HEK293 (cell line): ENCODE results near the gene HAAO.
A peak's percentile ranks its signal among the peaks of the same experiment; 100 is the strongest.

ENCODE experiments used
- CTCF ChIA-PET: fragments of 350-600 bp; formaldehyde crosslinking; extraction: SDS; loops from one replicate; lab custom pipeline; 2021; ENCODE audit warnings: antibody characterized with exemption; lab: Yijun Ruan, JAX
- POLR2A ChIA-PET: fragments of 300-600 bp; formaldehyde crosslinking; extraction: SDS; loops from one replicate; lab custom pipeline; 2020; ENCODE audit warnings: antibody characterized with exemption, inconsistent platforms; lab: Yijun Ruan, JAX
- H3K27ac ChIP-seq: fragments of 200-500 bp; sonication (Bioruptor generic); 2 replicates; pipeline ENCODE4 v1.5.1; 2014; ENCODE audit warnings: low read depth, low read length, control low read depth, inconsistent platforms; ENCODE audit errors: extremely low read depth
- H3K36me3 ChIP-seq, 2 experiments: fragments of 200-500 bp in 1 of 2; sonication (Bioruptor generic) in 1 of 2; 1 replicate in 1 of 2; 2 replicates in 1 of 2; pipeline ENCODE4 v1.5.1; 2014 to 2017; ENCODE audit warnings: inconsistent platforms in 2 of 2, low read length in 2 of 2; ENCODE audit not compliant: control insufficient read depth in 2 of 2, insufficient read depth in 1 of 2
- H3K4me1 ChIP-seq: fragments of 200-500 bp; sonication (Bioruptor generic); 2 replicates; pipeline ENCODE4 v1.5.1; 2014; ENCODE audit warnings: mild to moderate bottlenecking, low read length, inconsistent platforms; ENCODE audit not compliant: control insufficient read depth, insufficient read depth
- H3K4me3 ChIP-seq: 2 replicates; pipeline ENCODE4 v1.5.1; 2011; ENCODE audit warnings: low read depth, mild to moderate bottlenecking, control low read depth, low read length, moderate library complexity
- H3K9me3 ChIP-seq: fragments of 200-500 bp; sonication (Bioruptor generic); 2 replicates; pipeline ENCODE4 v1.5.1; 2014; ENCODE audit warnings: low read depth, low read length, inconsistent platforms; ENCODE audit not compliant: control insufficient read depth, insufficient read depth
- KLF16 ChIP-seq: fragments of 450-650 bp; formaldehyde crosslinking; IDR thresholded peaks from 2 replicates; pipeline ENCODE4 v1.5.1; 2017; ENCODE audit warnings: missing biosample characterization, missing genetic modification characterization
- OVOL3 ChIP-seq: fragments of 450-650 bp; formaldehyde crosslinking; IDR thresholded peaks from 2 replicates; pipeline ENCODE4 v1.5.1; 2016; ENCODE audit warnings: missing biosample characterization, missing genetic modification characterization
- PRDM1 ChIP-seq: fragments of 450-650 bp; formaldehyde crosslinking; IDR thresholded peaks from 2 replicates; pipeline ENCODE4; 2016; ENCODE audit warnings: missing biosample characterization, missing genetic modification characterization
- RBAK ChIP-seq: fragments of 450-650 bp; formaldehyde crosslinking; IDR thresholded peaks from 2 replicates; pipeline ENCODE4 v1.5.1; 2016; ENCODE audit warnings: missing biosample characterization, missing genetic modification characterization
- REPIN1 ChIP-seq: fragments of 450-650 bp; formaldehyde crosslinking; IDR thresholded peaks from 2 replicates; pipeline ENCODE4 v1.5.1; 2017; ENCODE audit warnings: missing biosample characterization, missing genetic modification characterization, low read depth
- SETDB1 ChIP-seq: IDR thresholded peaks from one replicate; pipeline ENCODE4 v1.6.1; 2017; ENCODE audit warnings: mild to moderate bottlenecking, low read length, moderate library complexity, mixed read lengths; ENCODE audit not compliant: insufficient read length
- TRIM28 ChIP-seq: IDR thresholded peaks from 2 replicates; pipeline ENCODE4 v1.6.1; 2011; ENCODE audit warnings: low read length, control low read depth, borderline replicate concordance
- ZBTB48 ChIP-seq: fragments of 450-650 bp; formaldehyde crosslinking; IDR thresholded peaks from 2 replicates; pipeline ENCODE4 v1.5.1; 2016; ENCODE audit warnings: missing biosample characterization, missing genetic modification characterization
- ZFP3 ChIP-seq: fragments of 450-650 bp; formaldehyde crosslinking; IDR thresholded peaks from 2 replicates; pipeline ENCODE4 v1.5.1; 2016; ENCODE audit warnings: low read depth, missing biosample characterization, missing genetic modification characterization
- ZNF169 ChIP-seq: fragments of 450-650 bp; formaldehyde crosslinking; IDR thresholded peaks from 2 replicates; pipeline ENCODE4 v1.5.1; 2016; ENCODE audit warnings: missing biosample characterization, missing genetic modification characterization
- ZNF324 ChIP-seq: fragments of 450-650 bp; formaldehyde crosslinking; IDR thresholded peaks from 2 replicates; pipeline ENCODE4 v1.5.1; 2016; ENCODE audit warnings: missing biosample characterization, missing genetic modification characterization
- ZNF664 ChIP-seq: fragments of 450-650 bp; formaldehyde crosslinking; IDR thresholded peaks from 2 replicates; pipeline ENCODE4 v1.5.1; 2016; ENCODE audit warnings: missing biosample characterization, missing genetic modification characterization
- ZNF776 ChIP-seq: fragments of 450-650 bp; formaldehyde crosslinking; IDR thresholded peaks from 2 replicates; pipeline ENCODE4 v1.5.0; 2017; ENCODE audit warnings: missing biosample characterization, missing genetic modification characterization, borderline replicate concordance
- ZNF777 ChIP-seq: fragments of 450-650 bp; formaldehyde crosslinking; IDR thresholded peaks from 2 replicates; pipeline ENCODE4 v1.5.1; 2017; ENCODE audit warnings: missing biosample characterization, missing genetic modification characterization, borderline replicate concordance
- TF ChIP-seq, protein P1 (sequence below): fragments of 450-650 bp; formaldehyde crosslinking; IDR thresholded peaks from 2 replicates; pipeline ENCODE4 v1.5.1; 2016; ENCODE audit warnings: missing biosample characterization, missing genetic modification characterization
- TF ChIP-seq, protein P2 (sequence below): fragments of 450-650 bp; formaldehyde crosslinking; IDR thresholded peaks from 2 replicates; pipeline ENCODE4 v1.5.1; 2016; ENCODE audit warnings: missing biosample characterization, missing genetic modification characterization
- TF ChIP-seq, protein P3 (sequence below): sonication (generic); formaldehyde crosslinking; IDR thresholded peaks from 2 replicates; pipeline ENCODE4 v1.8.1; 2022; ENCODE audit warnings: mild to moderate bottlenecking, moderate library complexity, missing genetic modification reagents
- TF ChIP-seq, protein P4 (sequence below): fragments of 450-650 bp; formaldehyde crosslinking; IDR thresholded peaks from 2 replicates; pipeline ENCODE4 v1.5.1; 2016; ENCODE audit warnings: missing biosample characterization, missing genetic modification characterization

Gene HAAO

DNA sequence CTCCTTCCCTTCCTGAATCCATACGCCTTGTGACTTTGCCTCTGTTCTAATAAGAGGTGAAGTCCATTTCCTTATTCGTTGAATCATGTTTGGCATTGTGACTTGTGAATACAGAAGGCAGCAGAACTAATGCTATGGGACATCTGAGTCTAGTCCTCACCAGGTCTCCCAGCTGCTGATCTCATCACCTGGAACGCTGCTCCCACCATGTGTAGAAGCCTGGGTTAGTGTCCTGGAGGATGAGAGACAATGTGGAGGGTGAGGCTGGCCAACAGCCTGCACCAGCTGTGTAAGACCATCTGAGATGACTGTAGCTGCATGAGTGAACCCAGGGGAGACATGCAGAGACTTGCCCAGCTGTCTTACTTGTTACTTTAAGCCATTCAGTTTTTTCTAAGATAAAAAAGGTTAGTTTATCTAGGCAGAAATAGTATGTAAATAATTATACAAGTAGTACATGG is 3.5 kb upstream of the HAAO start:
- no peaks in the 10 kb centered on the region for H3K36me3 ChIP-seq
- H3K4me1 ChIP-seq, result no peaks in the 10 kb centered on the region
- ChIA-PET POLR2A (interaction anchor here (0.6 to 1.0 kb wide), 2 partner anchors 15 to 420 kb away, joined by 3 to 5 read pairs; no protein-coding TSS in a partner anchor), CTCF (no interaction called here)
- H3K27ac ChIP-seq, result peak overlapping the region; percentile 3; the same call in 1 of the 2 replicates
- TF ChIP-seq ZNF664 (no peak), SETDB1 (peak; percentile 38), TRIM28 (0 out of 2 replicates have a peak, but pooled peaks have one; percentile 13), KLF16 (no peak), ZNF324 (no peak)
- H3K9me3 ChIP-seq, result no peaks in the 10 kb centered on the region
- no peak overlapping the region for H3K4me3 ChIP-seq

DNA sequence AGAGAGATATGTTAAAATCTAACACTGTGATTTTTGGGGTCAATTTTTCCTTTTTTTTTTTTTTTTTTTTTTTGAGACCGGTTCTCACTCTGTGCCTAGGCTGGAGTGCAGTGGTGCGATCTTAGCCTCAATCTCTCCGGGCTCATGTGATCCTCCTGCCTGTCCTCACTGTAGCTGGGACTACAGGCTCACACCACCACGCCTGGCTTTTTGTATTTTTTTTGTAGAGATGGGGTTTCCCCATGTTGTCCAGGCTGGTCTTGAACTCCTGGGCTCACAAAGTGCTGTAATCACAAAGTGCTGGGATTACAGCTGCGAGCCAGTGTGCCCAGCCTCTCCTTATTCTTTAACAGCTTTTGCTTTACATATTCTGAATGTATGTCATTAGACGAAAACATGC is 2.9 kb upstream of the HAAO start:
- POLR2A ChIA-PET, result interaction anchor here (1.3 kb wide), 1 partner anchor 14 kb away, joined by 5 read pairs; no protein-coding TSS in a partner anchor
- Histone ChIP-seq H3K9me3 (no peaks in the 10 kb centered on the region), H3K4me1 (no peaks in the 10 kb centered on the region), H3K36me3 (no peaks in the 10 kb centered on the region), H3K4me3 (no peak overlapping the region), H3K27ac (no peak overlapping the region)
- CTCF ChIA-PET, result no interaction called here
- no peak for TF ChIP-seq PRDM1
- TF ChIP-seq, protein P1, sequence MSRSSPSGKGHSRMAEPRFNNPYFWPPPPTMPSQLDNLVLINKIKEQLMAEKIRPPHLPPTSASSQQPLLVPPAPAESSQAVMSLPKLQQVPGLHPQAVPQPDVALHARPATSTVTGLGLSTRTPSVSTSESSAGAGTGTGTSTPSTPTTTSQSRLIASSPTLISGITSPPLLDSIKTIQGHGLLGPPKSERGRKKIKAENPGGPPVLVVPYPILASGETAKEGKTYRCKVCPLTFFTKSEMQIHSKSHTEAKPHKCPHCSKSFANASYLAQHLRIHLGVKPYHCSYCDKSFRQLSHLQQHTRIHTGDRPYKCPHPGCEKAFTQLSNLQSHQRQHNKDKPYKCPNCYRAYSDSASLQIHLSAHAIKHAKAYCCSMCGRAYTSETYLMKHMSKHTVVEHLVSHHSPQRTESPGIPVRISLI (tag by site-specific recombination), result 0 out of 2 replicates have a peak, but pooled peaks have one; percentile 17

DNA sequence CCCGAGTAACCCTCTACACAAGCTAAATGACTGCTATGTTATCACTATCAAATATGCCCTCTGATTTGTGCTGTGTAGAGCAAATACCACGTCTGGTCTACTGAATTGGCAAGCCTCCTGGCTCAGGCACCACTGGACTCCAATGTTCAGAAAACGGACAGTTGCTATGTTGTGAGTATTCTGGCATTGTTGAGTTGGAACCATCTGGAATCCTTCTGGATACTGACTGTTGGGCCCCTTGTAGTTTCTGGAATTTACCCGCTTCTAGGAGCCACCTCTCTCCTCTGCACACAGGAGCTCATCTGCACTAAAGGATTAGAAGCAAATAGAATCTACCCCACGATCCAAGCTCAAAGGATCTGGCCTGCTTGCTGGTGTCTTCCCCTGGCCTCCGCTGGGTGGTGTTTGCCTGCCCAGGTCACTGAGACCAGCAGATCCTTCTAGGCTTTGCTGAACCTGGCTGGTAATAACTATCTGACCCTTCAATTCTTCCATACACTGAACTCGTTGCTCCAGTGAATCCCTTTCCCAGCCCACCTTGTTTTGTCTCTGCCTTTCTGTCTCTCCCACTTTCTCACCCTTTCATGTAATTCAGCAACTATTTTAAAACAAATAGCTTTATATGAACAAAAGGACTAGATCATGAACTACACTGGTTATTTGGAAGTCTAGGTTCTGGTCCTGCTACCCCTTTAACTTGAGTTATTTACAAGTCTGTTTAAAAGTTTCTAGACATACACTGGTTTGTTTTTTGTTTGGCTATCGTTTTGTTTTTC is 2.1 kb upstream of the HAAO start:
- Histone ChIP-seq H3K4me1 (no peaks in the 10 kb centered on the region), H3K4me3 (no peak overlapping the region), H3K9me3 (no peaks in the 10 kb centered on the region), H3K36me3 (no peaks in the 10 kb centered on the region), H3K27ac (no peak overlapping the region)
- POLR2A ChIA-PET, result interaction anchor here (1.3 kb wide), 1 partner anchor 15 kb away, joined by 5 read pairs; no protein-coding TSS in a partner anchor
- TF ChIP-seq ZNF777 (tag by site-specific recombination) (no peak), ZBTB48 (tag by site-specific recombination) (no peak), REPIN1 (tag by site-specific recombination) (no peak), RBAK (tag by site-specific recombination) (no peak), ZNF169 (no peak), OVOL3 (tag by site-specific recombination) (no peak), ZNF776 (tag by site-specific recombination) (no peak), ZFP3 (tag by site-specific recombination) (no peak)
- TF ChIP-seq, protein P2, sequence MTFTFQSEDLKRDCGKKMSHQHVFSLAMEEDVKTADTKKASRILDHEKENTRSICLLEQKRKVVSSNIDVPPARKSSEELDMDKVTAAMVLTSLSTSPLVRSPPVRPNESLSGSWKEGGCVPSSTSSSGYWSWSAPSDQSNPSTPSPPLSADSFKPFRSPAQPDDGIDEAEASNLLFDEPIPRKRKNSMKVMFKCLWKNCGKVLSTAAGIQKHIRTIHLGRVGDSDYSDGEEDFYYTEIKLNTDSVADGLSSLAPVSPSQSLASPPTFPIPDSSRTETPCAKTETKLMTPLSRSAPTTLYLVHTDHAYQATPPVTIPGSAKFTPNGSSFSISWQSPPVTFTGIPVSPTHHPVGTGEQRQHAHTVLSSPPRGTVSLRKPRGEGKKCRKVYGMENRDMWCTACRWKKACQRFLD (tag by site-specific recombination), result no peak
- TF ChIP-seq, protein P3, sequence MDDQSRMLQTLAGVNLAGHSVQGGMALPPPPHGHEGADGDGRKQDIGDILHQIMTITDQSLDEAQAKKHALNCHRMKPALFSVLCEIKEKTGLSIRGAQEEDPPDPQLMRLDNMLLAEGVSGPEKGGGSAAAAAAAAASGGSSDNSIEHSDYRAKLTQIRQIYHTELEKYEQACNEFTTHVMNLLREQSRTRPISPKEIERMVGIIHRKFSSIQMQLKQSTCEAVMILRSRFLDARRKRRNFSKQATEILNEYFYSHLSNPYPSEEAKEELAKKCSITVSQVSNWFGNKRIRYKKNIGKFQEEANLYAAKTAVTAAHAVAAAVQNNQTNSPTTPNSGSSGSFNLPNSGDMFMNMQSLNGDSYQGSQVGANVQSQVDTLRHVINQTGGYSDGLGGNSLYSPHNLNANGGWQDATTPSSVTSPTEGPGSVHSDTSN (CRISPR knock-in tag), result no peak
- TF ChIP-seq, protein P4, sequence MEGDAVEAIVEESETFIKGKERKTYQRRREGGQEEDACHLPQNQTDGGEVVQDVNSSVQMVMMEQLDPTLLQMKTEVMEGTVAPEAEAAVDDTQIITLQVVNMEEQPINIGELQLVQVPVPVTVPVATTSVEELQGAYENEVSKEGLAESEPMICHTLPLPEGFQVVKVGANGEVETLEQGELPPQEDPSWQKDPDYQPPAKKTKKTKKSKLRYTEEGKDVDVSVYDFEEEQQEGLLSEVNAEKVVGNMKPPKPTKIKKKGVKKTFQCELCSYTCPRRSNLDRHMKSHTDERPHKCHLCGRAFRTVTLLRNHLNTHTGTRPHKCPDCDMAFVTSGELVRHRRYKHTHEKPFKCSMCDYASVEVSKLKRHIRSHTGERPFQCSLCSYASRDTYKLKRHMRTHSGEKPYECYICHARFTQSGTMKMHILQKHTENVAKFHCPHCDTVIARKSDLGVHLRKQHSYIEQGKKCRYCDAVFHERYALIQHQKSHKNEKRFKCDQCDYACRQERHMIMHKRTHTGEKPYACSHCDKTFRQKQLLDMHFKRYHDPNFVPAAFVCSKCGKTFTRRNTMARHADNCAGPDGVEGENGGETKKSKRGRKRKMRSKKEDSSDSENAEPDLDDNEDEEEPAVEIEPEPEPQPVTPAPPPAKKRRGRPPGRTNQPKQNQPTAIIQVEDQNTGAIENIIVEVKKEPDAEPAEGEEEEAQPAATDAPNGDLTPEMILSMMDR, result no peak
- CTCF ChIA-PET, result no interaction called here
